A549 (cell line): Measurements from ENCODE around the gene MRPS15.

Experiments used
- CTCF ChIP-seq: fragments of >200 bp; sonication (Bioruptor Twin); formaldehyde crosslinking; IDR thresholded peaks from 3 replicates; pipeline ENCODE4 v1.5.1; 2016
- ESRRA ChIP-seq: fragments of 150-350 bp; IDR thresholded peaks from 2 replicates; pipeline ENCODE4 v1.6.1; 2014; ENCODE audit warnings: mild to moderate bottlenecking, low read length, borderline replicate concordance
- MAFK ChIP-seq: fragments of 450-650 bp; IDR thresholded peaks from 2 replicates; pipeline ENCODE4 v1.6.1; 2014; ENCODE audit not compliant: partially characterized antibody
- MYC ChIP-seq: IDR thresholded peaks from 2 replicates; pipeline ENCODE4 v1.6.1; 2012; ENCODE audit warnings: mild to moderate bottlenecking, inconsistent platforms, low read length, improper control_type of control experiment, borderline replicate concordance
- POLR2A ChIP-seq: IDR thresholded peaks from 2 replicates; pipeline ENCODE4 v1.6.1; 2012; ENCODE audit warnings: mild to moderate bottlenecking, low read length

GRCh38 chr1:36486093-36486438 is 21.9 kb upstream of the MRPS15 start:
- no peak for TF ChIP-seq CTCF
- TF ChIP-seq POLR2A, result no peak
- no peak for TF ChIP-seq MYC
- no peak for TF ChIP-seq ESRRA
- TF ChIP-seq MAFK, result no peak
